HG02571 (cell line): ENCODE measurements around the gene TSPAN3.

Experiments
- ATAC-seq: cut with Tn5 transposase; IDR thresholded peaks from one replicate; pipeline ENCODE4 v1.9.1; 2021; ENCODE audit warnings: mild to moderate bottlenecking, moderate library complexity; ENCODE audit not compliant: unreplicated experiment

Gene TSPAN3

GRCh38 chr15:77070495-77071304, at the start of gene TSPAN3:
Gene TSPAN3 (minus strand): TSS chr15:77071109. CDS start chr15:77070954, 155 bp downstream.
- ATAC-seq, result peak; percentile 94

GRCh38 chr15:77120576-77120975, 49.7 kb upstream of the TSPAN3 start:
- ATAC-seq, result no peak

- no peak for ATAC-seq
Measured at GRCh38 chr15:77119446-77119845, 48.5 kb upstream of the TSPAN3 start.

GRCh38 chr15:77118882-77119321, 48.0 kb upstream of the TSPAN3 start:
- no peak for ATAC-seq

GRCh38 chr15:77115179-77115578, 44.3 kb upstream of the TSPAN3 start:
- no peak for ATAC-seq

- ATAC-seq, result no peak
Measured at GRCh38 chr15:77112838-77113504, 42.1 kb upstream of the TSPAN3 start.

- ATAC-seq, result no peak
Measured at GRCh38 chr15:77111789-77112188, 40.9 kb upstream of the TSPAN3 start.

GRCh38 chr15:77107531-77108355, 36.8 kb upstream of the TSPAN3 start:
- ATAC-seq, result no peak

- ATAC-seq, result no peak
Measured at GRCh38 chr15:77107068-77107467, 36.2 kb upstream of the TSPAN3 start.

GRCh38 chr15:77104155-77104554, 33.2 kb upstream of the TSPAN3 start:
- ATAC-seq, result no peak

GRCh38 chr15:77099741-77100463, 29.0 kb upstream of the TSPAN3 start:
- no peak for ATAC-seq

GRCh38 chr15:77098572-77098971, 27.7 kb upstream of the TSPAN3 start:
- ATAC-seq, result no peak

GRCh38 chr15:77097921-77098320, 27.0 kb upstream of the TSPAN3 start:
- no peak for ATAC-seq

- no peak for ATAC-seq
Measured at GRCh38 chr15:77097248-77097721, 26.4 kb upstream of the TSPAN3 start.

- no peak for ATAC-seq
Measured at GRCh38 chr15:77096541-77096940, 25.6 kb upstream of the TSPAN3 start.

GRCh38 chr15:77096138-77096537, 25.2 kb upstream of the TSPAN3 start:
- ATAC-seq, result no peak

- ATAC-seq, result no peak
Measured at GRCh38 chr15:77094397-77095030, 23.6 kb upstream of the TSPAN3 start.

GRCh38 chr15:77093436-77093835, 22.5 kb upstream of the TSPAN3 start:
- no peak for ATAC-seq

- ATAC-seq, result no peak
Measured at GRCh38 chr15:77091097-77091496, 20.2 kb upstream of the TSPAN3 start.

- no peak for ATAC-seq
Measured at GRCh38 chr15:77087213-77087612, 16.3 kb upstream of the TSPAN3 start.
